Limb (tissue), 2 donors: ENCODE data around the gene EGR2.
A peak's percentile ranks its signal among the peaks of the same experiment; 100 is the strongest.

ENCODE experiments used
- DNase-seq, 2 donors: peaks; one replicate each; pipeline ENCODE4 v3.0.0-alpha.2; 2016; ENCODE audit errors: extremely low spot score in 2 of 2

Gene EGR2

GRCh38 chr10:62818426-62819011 lies 2.4 kb upstream of the EGR2 start:
- peak in 1 of 2 donors; percentile 68 for DNase-seq

- peak; percentile 59 to 82 for DNase-seq
Observed at GRCh38 chr10:62817766-62818425, 1.7 kb upstream of the EGR2 start.

GRCh38 chr10:62817121-62817765 lies 1.1 kb upstream of the EGR2 start:
- DNase-seq: peak in 1 of 2 donors; percentile 67

- no peak for DNase-seq
Observed at GRCh38 chr10:62816076-62816330, 163 bp downstream of the EGR2 start.

- peak in 1 of 2 donors; percentile 62 for DNase-seq
Observed at GRCh38 chr10:62815381-62816075, 638 bp downstream of the EGR2 start.

- DNase-seq: peak in 1 of 2 donors; percentile 60
Observed at GRCh38 chr10:62814756-62815380, 1.3 kb downstream of the EGR2 start.

GRCh38 chr10:62813981-62814380 lies 2.2 kb downstream of the EGR2 start:
- DNase-seq: no peak

GRCh38 chr10:62813453-62813852 lies 2.7 kb downstream of the EGR2 start:
- no peak for DNase-seq

- DNase-seq: no peak
Observed at GRCh38 chr10:62812672-62813439, 3.3 kb downstream of the EGR2 start.

- no peak for DNase-seq
Observed at GRCh38 chr10:62811159-62811875, 4.8 kb downstream of the EGR2 start.

- no peak for DNase-seq
Observed at GRCh38 chr10:62810156-62810902, 5.8 kb downstream of the EGR2 start.

GRCh38 chr10:62806251-62806650 lies 9.9 kb downstream of the EGR2 start:
- no peak for DNase-seq

- DNase-seq: peak in 1 of 2 donors; percentile 54
Observed at GRCh38 chr10:62805231-62806099, 10.7 kb downstream of the EGR2 start.

- peak; percentile 91 to 92 for DNase-seq
Observed at GRCh38 chr10:62804356-62805230, 11.6 kb downstream of the EGR2 start, which contains the start of gene ADO. ADO (plus strand) TSS chr10:62804720; CDS start chr10:62805060, 340 bp downstream.

GRCh38 chr10:62803724-62804355 lies 12.3 kb downstream of the EGR2 start:
- DNase-seq: peak in 1 of 2 donors; percentile 63

GRCh38 chr10:62801871-62802270 lies 14.3 kb downstream of the EGR2 start:
- no peak for DNase-seq

GRCh38 chr10:62796896-62797295 lies 19.3 kb downstream of the EGR2 start:
- no peak for DNase-seq
